Mesendoderm (in vitro differentiated cells): ENCODE data around the gene GPRIN2.
A peak's percentile ranks its signal among the peaks of the same experiment; 100 is the strongest.

Experiments
- DNase-seq: peaks from one replicate; pipeline ENCODE4 v3.0.0; 2013
- H2AK5ac ChIP-seq: 2 replicates; pipeline ENCODE4 v1.6.1; 2013; ENCODE audit warnings: low read length, inconsistent platforms
- H2BK120ac ChIP-seq: 2 replicates; pipeline ENCODE4 v1.6.1; 2013; ENCODE audit warnings: low read depth, mild to moderate bottlenecking, low read length, moderate library complexity, mixed read lengths
- H2BK15ac ChIP-seq: replicated peaks from 2 replicates; pipeline ENCODE4 v1.6.1; 2013; ENCODE audit warnings: low read depth, mild to moderate bottlenecking, moderate library complexity
- H2BK5ac ChIP-seq: 2 replicates; pipeline ENCODE4 v1.6.1; 2013; ENCODE audit warnings: low read length, inconsistent platforms
- H3K18ac ChIP-seq: 2 replicates; pipeline ENCODE4 v1.6.1; 2013; ENCODE audit warnings: mild to moderate bottlenecking, low read length, mixed read lengths
- H3K23ac ChIP-seq: one replicate; pipeline ENCODE4 v1.6.1; 2013; ENCODE audit warnings: low read length
- H3K27ac ChIP-seq: 2 replicates; pipeline ENCODE4 v1.5.1; 2013; ENCODE audit warnings: low read depth, mild to moderate bottlenecking, inconsistent platforms, low read length, moderate library complexity
- H3K27me3 ChIP-seq: 2 replicates; pipeline ENCODE4 v1.6.1; 2013; ENCODE audit warnings: low read length, control low read depth, mild to moderate bottlenecking, inconsistent platforms; ENCODE audit not compliant: insufficient read depth, poor library complexity
- H3K36me3 ChIP-seq: 2 replicates; pipeline ENCODE4 v1.6.1; 2013; ENCODE audit warnings: low read length, inconsistent platforms; ENCODE audit not compliant: control insufficient read depth, insufficient read depth
- H3K4ac ChIP-seq: one replicate; pipeline ENCODE4 v1.6.1; 2013; ENCODE audit warnings: low read depth, mild to moderate bottlenecking, low read length, moderate library complexity
- H3K4me1 ChIP-seq: 2 replicates; pipeline ENCODE4 v1.6.1; 2013; ENCODE audit warnings: low read depth, low read length, inconsistent platforms; ENCODE audit not compliant: control insufficient read depth
- H3K4me2 ChIP-seq: 2 replicates; pipeline ENCODE4 v1.6.1; 2013; ENCODE audit warnings: low read length
- H3K4me3 ChIP-seq: 2 replicates; pipeline ENCODE4 v1.5.1; 2013; ENCODE audit warnings: mild to moderate bottlenecking, low read length
- H3K56ac ChIP-seq: one replicate; pipeline ENCODE4 v1.6.1; 2013; ENCODE audit warnings: low read length
- H3K79me1 ChIP-seq: 2 replicates; pipeline ENCODE4 v1.6.1; 2013; ENCODE audit warnings: low read length, inconsistent platforms
- H3K79me2 ChIP-seq: 2 replicates; pipeline ENCODE4 v1.6.1; 2013; ENCODE audit warnings: mild to moderate bottlenecking, low read length; ENCODE audit not compliant: control insufficient read depth, insufficient read depth
- H3K9ac ChIP-seq: 2 replicates; pipeline ENCODE4 v1.6.1; 2013; ENCODE audit warnings: low read length, inconsistent platforms
- H4K5ac ChIP-seq: one replicate; pipeline ENCODE4 v1.6.1; 2013; ENCODE audit warnings: low read length
- H4K8ac ChIP-seq: one replicate; pipeline ENCODE4 v1.6.1; 2013; ENCODE audit warnings: low read depth, mild to moderate bottlenecking, control low read depth, low read length, moderate library complexity
- WGBS: extraction: QIAGEN DNeasy Blood & Tissue Kit; methylation state at CpG from one replicate; pipeline ENCODE4 v1.1.7; 2013; ENCODE audit warnings: low lambda C conversion rate, missing lambda C conversion rate; ENCODE audit not compliant: insufficient coverage; ENCODE audit errors: extremely low coverage; 5-methylcytosine and 5-hydroxymethylcytosine counted together

The GPRIN2 gene

GRCh38 chr10:46545861-46546590, 10.4 kb downstream of the GPRIN2 start:
- Histone ChIP-seq H3K56ac (no peak overlapping the region), H3K36me3 (no peaks in the 10 kb centered on the region), H3K9ac (no peak overlapping the region), H3K18ac (no peak overlapping the region), H2BK15ac (no peak overlapping the region), H3K79me1 (no peaks in the 10 kb centered on the region), H3K23ac (no peak overlapping the region), H3K4me3 (no peak overlapping the region), H3K79me2 (no peaks in the 10 kb centered on the region), H4K5ac (no peak overlapping the region), H3K4me2 (no peak overlapping the region), H3K27ac (no peak overlapping the region), H2AK5ac (no peak overlapping the region), H3K4me1 (peaks cover 10% of the 10 kb centered on the region), H3K27me3 (no peaks in the 10 kb centered on the region), H3K4ac (no peak overlapping the region), H2BK5ac (no peak overlapping the region), H4K8ac (no peak overlapping the region), H2BK120ac (no peak overlapping the region)
- DNase-seq = no peak
- no CpG with 5 or more reads among the region's 5 CpGs for WGBS

- WGBS = no CpG with 5 or more reads among the region's 3 CpGs
- Histone ChIP-seq H3K23ac (no peak overlapping the region), H2BK120ac (no peak overlapping the region), H4K5ac (no peak overlapping the region), H2BK15ac (no peak overlapping the region), H3K79me1 (no peaks in the 10 kb centered on the region), H3K9ac (no peak overlapping the region), H3K79me2 (no peaks in the 10 kb centered on the region), H4K8ac (no peak overlapping the region), H2AK5ac (no peak overlapping the region), H3K36me3 (no peaks in the 10 kb centered on the region), H3K56ac (no peak overlapping the region), H3K18ac (no peak overlapping the region), H3K4ac (no peak overlapping the region), H3K4me2 (no peak overlapping the region), H2BK5ac (no peak overlapping the region), H3K4me3 (no peak overlapping the region), H3K27me3 (no peaks in the 10 kb centered on the region), H3K4me1 (peaks cover 13% of the 10 kb centered on the region), H3K27ac (no peak overlapping the region)
- peak; percentile 83 for DNase-seq
These were observed 11.3 kb downstream of the GPRIN2 start for GRCh38 chr10:46544989-46545791.

- Histone ChIP-seq H3K4me2 (no peak overlapping the region), H3K4me1 (peaks cover 13% of the 10 kb centered on the region), H3K18ac (no peak overlapping the region), H3K56ac (no peak overlapping the region), H3K4me3 (no peak overlapping the region), H2BK5ac (no peak overlapping the region), H3K23ac (no peak overlapping the region), H3K79me1 (no peaks in the 10 kb centered on the region), H3K4ac (no peak overlapping the region), H3K79me2 (no peaks in the 10 kb centered on the region), H4K5ac (no peak overlapping the region), H3K36me3 (no peaks in the 10 kb centered on the region), H3K27me3 (no peaks in the 10 kb centered on the region), H2BK120ac (no peak overlapping the region), H3K27ac (no peak overlapping the region), H2BK15ac (no peak overlapping the region), H4K8ac (no peak overlapping the region), H3K9ac (no peak overlapping the region), H2AK5ac (no peak overlapping the region)
- DNase-seq = no peak
- WGBS = no CpG with 5 or more reads among the region's 14 CpGs
These were observed 12.7 kb downstream of the GPRIN2 start for GRCh38 chr10:46543466-46544377.

GRCh38 chr10:46542567-46543465, 13.6 kb downstream of the GPRIN2 start:
- Histone ChIP-seq H3K56ac (no peak overlapping the region), H3K9ac (no peak overlapping the region), H3K4me3 (no peak overlapping the region), H3K79me2 (no peaks in the 10 kb centered on the region), H3K4me1 (peaks cover 13% of the 10 kb centered on the region), H3K79me1 (no peaks in the 10 kb centered on the region), H2BK15ac (no peak overlapping the region), H3K27me3 (no peaks in the 10 kb centered on the region), H2AK5ac (no peak overlapping the region), H3K36me3 (no peaks in the 10 kb centered on the region), H2BK5ac (no peak overlapping the region), H3K23ac (no peak overlapping the region), H2BK120ac (no peak overlapping the region), H3K4ac (no peak overlapping the region), H3K27ac (no peak overlapping the region), H3K18ac (no peak overlapping the region), H3K4me2 (no peak overlapping the region), H4K8ac (no peak overlapping the region), H4K5ac (no peak overlapping the region)
- no peak for DNase-seq
- WGBS = no CpG with 5 or more reads among the region's 7 CpGs
